GM20000 (cell line): Measurements from ENCODE around the gene ZFAND2A.

Experiments used
- DNase-seq: peaks from one replicate; pipeline ENCODE4 v3.0.0; 2012; ENCODE audit warnings: low spot score
- CTCF ChIP-seq: IDR thresholded peaks from 2 replicates; pipeline ENCODE4 v1.5.1; 2012; ENCODE audit warnings: mild to moderate bottlenecking, control low read depth; ENCODE audit errors: extremely low read depth, missing control alignments

Gene ZFAND2A

GRCh38 chr7:1141651-1142050 lies 18.3 kb downstream of the ZFAND2A start:
- no peak for TF ChIP-seq CTCF
- no peak for DNase-seq

GRCh38 chr7:1140476-1141104 lies 19.4 kb downstream of the ZFAND2A start:
- DNase-seq: no peak
- TF ChIP-seq CTCF: no peak

- no peak for DNase-seq
- TF ChIP-seq CTCF: no peak
These were observed 22.4 kb downstream of the ZFAND2A start for GRCh38 chr7:1137517-1138167.

- DNase-seq: no peak
- no peak for TF ChIP-seq CTCF
These were observed 23.0 kb downstream of the ZFAND2A start for GRCh38 chr7:1136841-1137516.

- TF ChIP-seq CTCF: no peak
- no peak for DNase-seq
These were observed 25.0 kb downstream of the ZFAND2A start for GRCh38 chr7:1134951-1135350.

- DNase-seq: no peak
- no peak for TF ChIP-seq CTCF
These were observed 28.3 kb downstream of the ZFAND2A start for GRCh38 chr7:1131471-1132265.
